Activated T-cell treated with anti-CD3 and anti-CD28 coated beads, Interleukin-2, amount 50 U/mL, for 24 hours (primary cell): ENCODE measurements around the gene ANAPC4.

Experiments used
- DNase-seq: peaks from one replicate; pipeline ENCODE4 v3.0.0-alpha.2; 2020
- H3K27ac Mint-ChIP-seq: 2 replicates; pipeline ENCODE4 v1.8.0; 2020; ENCODE audit warnings: mild to moderate bottlenecking, mixed read lengths
- H3K27me3 Mint-ChIP-seq: 2 replicates; pipeline ENCODE4 v1.8.0; 2020; ENCODE audit warnings: mixed read lengths
- H3K36me3 Mint-ChIP-seq: 2 replicates; pipeline ENCODE4 v1.8.0; 2020; ENCODE audit warnings: low read depth, mixed read lengths
- H3K4me1 Mint-ChIP-seq: 2 replicates; pipeline ENCODE4 v1.8.0; 2020; ENCODE audit warnings: low read depth, mixed read lengths
- H3K4me3 Mint-ChIP-seq: 2 replicates; pipeline ENCODE4 v1.8.0; 2020; ENCODE audit warnings: mild to moderate bottlenecking, moderate library complexity, mixed read lengths
- H3K9me3 Mint-ChIP-seq: 2 replicates; pipeline ENCODE4 v1.8.0; 2020; ENCODE audit warnings: mixed read lengths

Gene ANAPC4

GRCh38 chr4:25466966-25467697, 90.1 kb downstream of the ANAPC4 start:
- no peak for DNase-seq
- Mint-ChIP-seq H3K9me3 (peaks cover 9% of the 10 kb centered on the region), H3K36me3 (no peaks in the 10 kb centered on the region), H3K27me3 (no peaks in the 10 kb centered on the region), H3K27ac (no peak overlapping the region), H3K4me3 (no peak overlapping the region), H3K4me1 (no peaks in the 10 kb centered on the region)

- Mint-ChIP-seq H3K4me1 (no peaks in the 10 kb centered on the region), H3K27ac (no peak overlapping the region), H3K4me3 (no peak overlapping the region), H3K36me3 (no peaks in the 10 kb centered on the region), H3K27me3 (no peaks in the 10 kb centered on the region), H3K9me3 (peaks cover 9% of the 10 kb centered on the region)
- DNase-seq: no peak
Measured at GRCh38 chr4:25467843-25468242, 90.8 kb downstream of the ANAPC4 start.
